TTC549 (cell line): ENCODE data around the gene PPP1R9B.

Experiments
- FAIRE-seq: peaks from 2 replicates; lab custom pipeline; 2012; peaks lifted over from hg19 to GRCh38; lab: Jason Lieb, UNC

Gene PPP1R9B

GRCh38 chr17:50088952-50089825, 61.3 kb downstream of the PPP1R9B start:
- FAIRE-seq: no peak

- no peak for FAIRE-seq
These were observed 62.5 kb downstream of the PPP1R9B start for GRCh38 chr17:50087912-50088405.

- FAIRE-seq: no peak
These were observed 63.1 kb downstream of the PPP1R9B start for GRCh38 chr17:50087246-50087911.
